Endothelial cell (in vitro differentiated cells): ENCODE results near the gene E4F1. TPM values are rescaled to one million over a fixed set of nuclear protein-coding genes. Genes with fewer than 3 reads are reported as not detected.
"Not testable (repeated sequence)": the region's sequence is repeated elsewhere in the genome, so short reads cannot be mapped to it uniquely, and the experiment has no call there.

Experiments
- DNase-seq: peaks from one replicate; pipeline ENCODE4 v3.0.0; 2021; ENCODE audit warnings: low spot score
- H3K27ac Mint-ChIP-seq: one replicate; pipeline ENCODE4 v1.8.0; 2021; ENCODE audit warnings: mixed read lengths, inconsistent platforms; ENCODE audit not compliant: unreplicated experiment
- H3K27me3 Mint-ChIP-seq: one replicate; pipeline ENCODE4 v1.8.0; 2021; ENCODE audit warnings: mild to moderate bottlenecking, moderate library complexity, mixed read lengths, inconsistent platforms; ENCODE audit not compliant: unreplicated experiment
- H3K36me3 Mint-ChIP-seq: one replicate; pipeline ENCODE4 v1.8.0; 2021; ENCODE audit warnings: mild to moderate bottlenecking, low read depth, mixed read lengths, inconsistent platforms; ENCODE audit not compliant: unreplicated experiment
- H3K4me1 Mint-ChIP-seq: one replicate; pipeline ENCODE4 v1.8.0; 2021; ENCODE audit warnings: mild to moderate bottlenecking, mixed read lengths, inconsistent platforms; ENCODE audit not compliant: unreplicated experiment
- H3K4me3 Mint-ChIP-seq: one replicate; pipeline ENCODE4 v1.8.0; 2021; ENCODE audit warnings: mild to moderate bottlenecking, mixed read lengths, inconsistent platforms; ENCODE audit not compliant: unreplicated experiment
- H3K9me3 Mint-ChIP-seq: one replicate; pipeline ENCODE4 v1.8.0; 2021; ENCODE audit warnings: mixed read lengths, inconsistent platforms; ENCODE audit not compliant: unreplicated experiment
- CTCF ChIP-seq: fragments of 200-600 bp; sonication (generic); IDR thresholded peaks from one replicate; pipeline ENCODE4 v1.5.0; 2021; ENCODE audit warnings: antibody characterized with exemption; ENCODE audit not compliant: unreplicated experiment
- total RNA-seq: library from RNA; stranded (reverse); fragmentation: NEBNext Ultra II Directional; extraction: Animal tissue kit (Norgen Biotek cat#: 25700); gene quantifications from one replicate; pipeline ENCODE4 v1.2.1, GENCODE V29; 2021; ENCODE audit not compliant: unreplicated experiment

E4F1 gene
- total RNA-seq, 1 donor from 2014 or later, result 35.9 TPM

DNA sequence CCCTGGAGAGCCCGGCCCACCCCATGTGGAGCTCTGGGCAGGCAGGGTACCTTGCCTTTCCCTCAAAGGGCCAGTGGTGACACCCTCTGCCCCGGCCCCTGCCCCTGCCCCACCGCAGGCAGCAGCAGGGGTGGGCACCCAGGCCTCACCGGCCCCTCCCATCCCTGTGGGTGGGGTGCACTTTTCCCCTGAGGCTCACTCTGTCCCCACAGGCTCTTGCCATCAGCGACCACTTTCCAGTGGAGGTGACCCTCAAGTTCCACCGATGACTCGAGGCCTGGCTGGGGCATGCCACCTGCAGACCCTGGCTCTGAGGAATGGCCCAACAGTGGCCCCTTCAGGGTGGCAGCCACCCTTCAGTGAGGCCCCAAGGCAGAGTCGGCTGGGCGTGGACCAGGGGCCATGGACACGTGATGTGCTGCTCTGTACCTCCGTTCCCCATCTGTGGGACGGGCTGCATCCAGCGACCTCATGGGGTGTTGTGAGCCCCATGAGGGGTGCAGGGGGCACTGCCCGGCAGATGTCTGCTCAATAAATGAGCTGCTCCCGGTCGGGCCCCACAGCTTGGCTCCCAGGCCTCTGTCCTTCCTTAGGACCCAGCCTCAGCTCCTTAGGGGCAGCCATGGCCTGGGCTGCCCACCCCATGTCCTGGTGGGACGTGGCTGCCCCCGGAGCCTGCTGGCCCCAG is 14.9 kb downstream of the E4F1 start:
- no peak for DNase-seq
- Mint-ChIP-seq H3K9me3 (no peaks in the 10 kb centered on the region), H3K27me3 (peaks cover 7% of the 10 kb centered on the region), H3K4me3 (no peak overlapping the region), H3K36me3 (peaks cover 4% of the 10 kb centered on the region), H3K4me1 (no peaks in the 10 kb centered on the region), H3K27ac (no peak overlapping the region)
- no peak for TF ChIP-seq CTCF

DNA sequence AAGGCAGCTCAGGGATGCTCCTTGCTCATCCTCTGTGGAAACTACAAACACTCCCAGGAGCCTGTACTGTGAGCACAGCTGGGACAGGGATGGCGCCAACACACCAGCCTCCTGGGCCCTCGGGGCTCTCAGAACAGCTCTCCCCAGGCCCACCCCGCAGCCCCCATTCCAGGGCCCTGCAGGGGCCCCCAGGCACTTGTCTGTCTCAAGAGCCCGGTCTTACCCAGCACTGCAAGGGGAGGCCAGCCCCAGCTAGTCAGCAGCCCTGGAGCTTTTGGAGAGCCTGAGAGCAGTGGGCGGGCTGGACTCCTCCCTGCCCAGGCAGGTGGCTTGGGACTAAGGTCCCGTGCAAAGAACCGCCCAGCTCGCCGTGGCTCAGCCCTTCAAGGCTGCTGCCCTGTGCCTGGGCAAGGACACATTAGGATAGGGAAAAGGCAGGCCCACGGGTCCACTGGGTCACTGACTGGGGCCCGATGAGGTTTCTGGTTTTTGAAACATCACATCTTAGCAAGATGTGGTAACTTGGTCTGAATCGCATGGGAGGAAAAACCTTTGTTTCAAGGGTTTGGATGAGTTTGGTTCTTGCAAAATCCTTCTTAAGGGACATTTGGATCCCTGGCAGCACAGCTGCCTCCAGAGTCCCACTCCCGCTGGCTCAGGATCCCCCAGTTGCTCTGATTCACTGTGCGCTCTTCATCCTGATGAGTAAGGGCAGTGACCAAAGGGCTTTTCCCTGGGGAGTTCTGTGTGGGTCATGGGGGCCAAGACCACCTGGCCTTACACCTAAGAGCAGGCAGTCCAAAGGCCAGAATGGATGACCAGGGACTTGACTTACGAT is 15.7 kb downstream of the E4F1 start:
- H3K4me3 Mint-ChIP-seq, result no peak overlapping the region
- no peaks in the 10 kb centered on the region for H3K9me3 Mint-ChIP-seq

GRCh38 chr16:2240331-2240730 is 16.9 kb downstream of the E4F1 start:
- DNase-seq, H3K36me3 Mint-ChIP-seq, H3K27me3 Mint-ChIP-seq, H3K27ac Mint-ChIP-seq, H3K4me3 Mint-ChIP-seq, H3K4me1 Mint-ChIP-seq, H3K9me3 Mint-ChIP-seq: not testable (repeated sequence)

More for the DNA sequence above, 15.7 kb downstream of the E4F1 start:
- DNase-seq, result no peak
- Mint-ChIP-seq H3K4me1 (no peaks in the 10 kb centered on the region), H3K27me3 (peaks cover 8% of the 10 kb centered on the region), H3K27ac (no peak overlapping the region), H3K36me3 (peaks cover 4% of the 10 kb centered on the region)
- TF ChIP-seq CTCF, result no peak

GRCh38 chr16:2242598-2242997 is 19.2 kb downstream of the E4F1 start:
- Mint-ChIP-seq H3K36me3 (peaks cover 10% of the 10 kb centered on the region), H3K27me3 (peaks cover 6% of the 10 kb centered on the region), H3K4me1 (no peaks in the 10 kb centered on the region), H3K4me3 (peak overlapping the region; percentile 88), H3K9me3 (no peaks in the 10 kb centered on the region), H3K27ac (no peak overlapping the region)
- no peak for DNase-seq
- no peak for TF ChIP-seq CTCF

- no peak for TF ChIP-seq CTCF
Observed at GRCh38 chr16:2243031-2243528, 19.7 kb downstream of the E4F1 start.

More at GRCh38 chr16:2243031-2243528, 19.7 kb downstream of the E4F1 start:
- Mint-ChIP-seq H3K27me3 (peaks cover 4% of the 10 kb centered on the region), H3K36me3 (peaks cover 10% of the 10 kb centered on the region), H3K4me3 (no peak overlapping the region), H3K27ac (no peak overlapping the region), H3K9me3 (no peaks in the 10 kb centered on the region), H3K4me1 (no peaks in the 10 kb centered on the region)
- no peak for DNase-seq
